AG09319 (cell line): ENCODE results near the gene VAT1.
A peak's percentile ranks its signal among the peaks of the same experiment; 100 is the strongest.
"Not testable (repeated sequence)": the region's sequence is repeated elsewhere in the genome, so short reads cannot be mapped to it uniquely, and the experiment has no call there.

Experiments
- DNase-seq: peaks from one replicate; pipeline ENCODE4 v3.0.0-alpha.2; 2010; ENCODE audit warnings: low read depth; ENCODE audit errors: extremely low read depth
- TF ChIP-seq, protein P1 (sequence below): IDR thresholded peaks from 2 replicates; pipeline ENCODE4 v1.5.1; 2011; ENCODE audit warnings: low read depth, mild to moderate bottlenecking, inconsistent platforms, low read length, moderate library complexity

Gene VAT1

DNA sequence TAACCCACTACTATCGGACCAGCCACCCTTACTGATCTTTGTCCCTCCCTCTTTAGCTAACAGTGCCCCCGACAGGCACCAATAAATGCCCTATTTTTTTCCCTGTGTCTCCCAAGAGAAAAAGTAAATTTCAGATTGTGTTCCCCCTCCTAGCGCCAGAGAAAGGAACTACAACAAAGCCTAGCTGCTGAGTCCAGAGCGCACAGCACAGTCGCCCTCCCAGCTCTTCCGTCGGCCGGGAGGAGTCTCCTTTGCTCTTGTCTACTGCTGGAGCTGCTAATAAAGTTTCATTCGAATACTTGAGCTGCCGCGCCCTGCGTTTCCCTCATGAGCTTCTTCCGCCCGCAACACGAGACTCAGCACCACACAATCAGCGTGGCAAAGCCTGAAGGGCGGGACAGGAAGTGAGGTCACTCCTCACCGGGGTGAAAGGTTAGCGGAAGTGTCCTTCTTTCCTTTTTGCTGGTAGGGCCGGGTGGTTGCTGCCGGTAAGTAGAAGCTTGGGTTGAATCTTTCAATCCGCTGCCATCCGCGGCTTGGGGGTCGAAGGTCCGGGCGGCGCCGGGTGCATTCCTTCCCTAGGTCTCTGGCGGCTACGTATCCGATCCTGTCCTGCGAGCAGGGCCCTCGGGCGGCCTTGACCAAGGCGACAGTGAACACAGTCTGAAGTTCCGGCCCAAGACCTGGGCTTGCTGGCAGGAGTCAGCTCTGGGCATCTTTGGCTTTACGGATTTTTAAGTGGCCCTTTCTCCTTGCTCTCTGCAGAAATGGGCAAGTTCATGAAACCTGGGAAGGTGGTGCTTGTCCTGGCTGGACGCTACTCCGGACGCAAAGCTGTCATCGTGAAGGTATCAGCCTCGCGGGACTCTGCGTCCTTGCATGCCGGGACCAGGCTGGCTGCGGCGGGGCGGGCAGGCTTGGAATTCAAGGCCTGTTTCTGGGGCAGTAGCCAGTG lies 23.9 kb downstream of the VAT1 start, which contains the start of gene RPL27:
Gene RPL27 (plus strand): TSS at position 436 of the 955 bp plus-strand sequence. CDS start 332 bp downstream, at position 768.
- DNase-seq = peak; percentile 100
- TF ChIP-seq, protein P1, sequence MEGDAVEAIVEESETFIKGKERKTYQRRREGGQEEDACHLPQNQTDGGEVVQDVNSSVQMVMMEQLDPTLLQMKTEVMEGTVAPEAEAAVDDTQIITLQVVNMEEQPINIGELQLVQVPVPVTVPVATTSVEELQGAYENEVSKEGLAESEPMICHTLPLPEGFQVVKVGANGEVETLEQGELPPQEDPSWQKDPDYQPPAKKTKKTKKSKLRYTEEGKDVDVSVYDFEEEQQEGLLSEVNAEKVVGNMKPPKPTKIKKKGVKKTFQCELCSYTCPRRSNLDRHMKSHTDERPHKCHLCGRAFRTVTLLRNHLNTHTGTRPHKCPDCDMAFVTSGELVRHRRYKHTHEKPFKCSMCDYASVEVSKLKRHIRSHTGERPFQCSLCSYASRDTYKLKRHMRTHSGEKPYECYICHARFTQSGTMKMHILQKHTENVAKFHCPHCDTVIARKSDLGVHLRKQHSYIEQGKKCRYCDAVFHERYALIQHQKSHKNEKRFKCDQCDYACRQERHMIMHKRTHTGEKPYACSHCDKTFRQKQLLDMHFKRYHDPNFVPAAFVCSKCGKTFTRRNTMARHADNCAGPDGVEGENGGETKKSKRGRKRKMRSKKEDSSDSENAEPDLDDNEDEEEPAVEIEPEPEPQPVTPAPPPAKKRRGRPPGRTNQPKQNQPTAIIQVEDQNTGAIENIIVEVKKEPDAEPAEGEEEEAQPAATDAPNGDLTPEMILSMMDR = peak; percentile 83

DNA sequence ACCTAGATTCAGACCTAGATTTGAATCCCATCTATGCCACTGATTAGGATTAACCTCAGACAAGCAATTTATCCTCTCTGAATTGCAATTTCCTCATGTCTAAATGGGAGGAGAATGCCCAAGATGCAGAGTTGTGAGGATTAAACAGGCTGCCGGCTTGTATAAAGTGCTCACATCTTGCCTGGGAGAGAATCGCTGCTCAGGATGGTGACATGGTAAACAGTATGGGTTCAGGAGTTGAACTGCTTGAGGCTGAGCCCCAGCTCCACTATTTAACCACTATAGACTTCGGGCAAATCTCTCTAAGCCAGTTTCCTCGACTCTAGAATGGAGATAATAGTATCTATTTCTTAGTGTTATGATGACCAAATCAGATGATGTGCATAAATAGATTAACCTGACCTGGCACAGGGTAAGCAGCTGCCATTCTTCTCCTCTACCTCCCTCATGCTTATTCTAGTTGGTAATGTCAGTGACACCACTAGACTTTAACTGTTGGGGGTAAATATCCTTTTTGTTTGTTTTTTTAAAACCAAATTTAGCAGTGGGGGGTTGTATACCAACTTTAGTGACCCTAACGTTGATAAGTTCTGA lies 24.7 kb downstream of the VAT1 start:
- DNase-seq = no peak
- TF ChIP-seq, protein P1 = no peak

DNA sequence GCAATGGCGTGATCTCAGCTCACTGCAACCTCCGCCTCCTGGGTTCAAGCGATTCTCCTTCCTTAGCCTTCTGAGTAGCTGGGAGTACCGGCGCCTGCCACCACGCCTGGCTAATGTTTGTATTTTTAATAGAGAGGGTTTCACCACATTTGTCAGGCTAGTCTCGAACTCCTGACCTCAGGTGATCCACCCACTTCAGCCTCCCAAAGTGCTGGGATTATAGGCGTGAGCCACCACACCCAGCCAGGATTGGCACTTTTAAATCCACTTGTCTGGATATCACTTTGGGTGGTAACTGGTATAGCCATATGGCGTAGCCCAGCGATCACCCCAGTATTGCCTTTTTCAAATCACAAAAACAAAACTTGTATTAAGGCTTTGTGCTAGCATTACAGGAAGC lies 28.3 kb downstream of the VAT1 start:
- DNase-seq = not testable (repeated sequence)

DNA sequence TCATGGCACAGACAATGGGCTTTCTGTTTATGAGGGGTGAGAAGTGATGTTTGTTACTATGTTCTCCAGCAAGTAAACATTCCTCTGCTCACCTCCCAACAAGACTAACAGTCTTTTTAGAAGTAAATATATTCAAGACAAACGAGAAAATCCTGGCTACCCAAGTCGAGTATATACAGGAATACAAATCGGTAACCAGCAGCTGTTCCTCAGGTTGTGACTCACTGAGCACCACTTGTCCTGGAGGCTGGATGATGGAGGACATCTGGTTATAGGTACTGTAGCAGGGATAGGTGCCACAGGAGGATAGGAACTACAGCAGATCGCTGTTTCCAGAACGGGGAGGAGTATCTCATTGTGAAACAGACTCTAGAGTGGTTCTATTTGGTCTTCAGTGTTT lies 29.3 kb downstream of the VAT1 start:
- TF ChIP-seq, protein P1 = no peak
- no peak for DNase-seq

DNA sequence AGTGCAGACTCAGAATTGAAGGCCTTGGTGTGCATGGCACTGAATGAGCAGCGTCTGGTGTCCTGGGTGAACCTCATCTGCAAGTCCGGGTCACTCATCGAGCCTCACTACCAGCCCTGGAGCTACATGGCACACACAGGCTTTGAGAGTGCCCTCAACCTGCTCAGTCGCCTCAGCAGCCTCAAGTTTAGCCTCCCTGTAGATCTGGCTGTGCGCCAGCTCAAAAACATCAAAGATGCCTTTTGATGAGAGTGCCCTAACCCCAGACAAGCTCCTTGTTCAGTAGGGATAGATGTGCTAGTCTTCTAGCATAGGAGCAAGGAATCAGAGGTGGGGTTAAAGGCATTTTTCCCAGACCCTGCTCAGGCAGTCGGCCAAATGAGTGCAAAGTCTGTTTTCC lies 30.7 kb downstream of the VAT1 start:
- TF ChIP-seq, protein P1 = no peak
- no peak for DNase-seq

DNA sequence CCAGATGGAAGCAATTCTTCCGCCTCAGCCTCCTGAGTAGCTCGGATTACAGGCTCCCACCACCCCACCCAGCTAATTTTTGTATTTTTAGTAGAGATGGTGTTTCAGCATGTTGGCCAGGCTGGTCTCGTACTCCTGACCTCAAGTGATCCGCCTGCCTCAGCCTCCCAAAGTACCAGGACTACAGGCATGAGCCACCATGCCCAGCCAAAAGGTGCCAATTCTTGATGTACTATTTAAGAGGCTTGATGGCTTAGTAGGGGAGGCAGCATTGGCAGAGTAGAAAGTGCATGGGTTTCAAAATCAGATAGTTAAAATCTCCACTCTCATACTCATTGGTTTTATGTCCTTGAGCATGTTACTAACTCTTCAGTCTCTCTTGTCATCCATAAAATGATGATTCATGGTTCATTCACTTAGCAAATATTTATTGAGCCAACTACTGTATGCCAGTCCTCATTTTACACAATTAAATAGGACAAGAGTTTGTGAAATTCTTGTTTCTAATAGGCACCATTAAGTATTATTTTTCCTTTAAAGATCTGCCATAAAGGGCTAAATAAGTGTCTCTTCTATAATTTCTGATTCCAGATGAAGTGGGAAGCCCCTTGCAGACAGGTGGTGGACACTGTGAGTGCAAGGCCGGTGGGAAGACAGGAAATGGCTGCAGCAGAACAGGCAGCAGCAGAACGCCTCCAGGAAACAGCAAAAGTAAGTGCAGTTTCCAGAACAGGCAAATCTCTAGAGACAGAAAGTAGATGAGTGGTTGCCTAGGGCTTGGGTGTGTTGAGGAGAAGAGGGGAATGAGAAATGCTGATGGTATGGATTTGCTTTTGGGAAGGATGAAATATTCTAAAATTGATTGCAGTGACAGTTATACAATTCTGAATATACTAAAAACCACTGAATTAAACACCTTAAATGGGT lies 32.2 kb downstream of the VAT1 start:
- DNase-seq = no peak
- TF ChIP-seq, protein P1 = no peak

DNA sequence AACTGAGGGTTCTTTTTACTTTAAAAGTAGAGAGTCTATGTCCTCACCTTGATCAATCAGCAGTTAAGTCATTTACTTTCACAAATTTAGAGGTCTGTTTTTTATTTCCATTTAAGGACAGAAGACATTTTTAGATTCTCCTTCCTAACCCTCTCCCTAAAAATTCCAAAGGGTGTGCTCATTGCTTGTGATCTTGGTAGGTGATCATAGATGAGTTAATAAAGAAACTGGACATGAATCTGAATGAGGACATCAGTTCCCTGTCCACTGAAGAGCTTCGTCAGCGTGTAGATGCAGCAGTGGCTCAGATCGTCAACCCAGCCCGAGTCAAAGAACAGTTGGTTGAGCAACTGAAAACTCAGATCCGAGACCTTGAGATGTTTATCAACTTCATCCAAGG lies 33.0 kb downstream of the VAT1 start:
- TF ChIP-seq, protein P1 = no peak
- no peak for DNase-seq
